Measurements from ENCODE around the gene CAMSAP1.

Gene CAMSAP1

DNA sequence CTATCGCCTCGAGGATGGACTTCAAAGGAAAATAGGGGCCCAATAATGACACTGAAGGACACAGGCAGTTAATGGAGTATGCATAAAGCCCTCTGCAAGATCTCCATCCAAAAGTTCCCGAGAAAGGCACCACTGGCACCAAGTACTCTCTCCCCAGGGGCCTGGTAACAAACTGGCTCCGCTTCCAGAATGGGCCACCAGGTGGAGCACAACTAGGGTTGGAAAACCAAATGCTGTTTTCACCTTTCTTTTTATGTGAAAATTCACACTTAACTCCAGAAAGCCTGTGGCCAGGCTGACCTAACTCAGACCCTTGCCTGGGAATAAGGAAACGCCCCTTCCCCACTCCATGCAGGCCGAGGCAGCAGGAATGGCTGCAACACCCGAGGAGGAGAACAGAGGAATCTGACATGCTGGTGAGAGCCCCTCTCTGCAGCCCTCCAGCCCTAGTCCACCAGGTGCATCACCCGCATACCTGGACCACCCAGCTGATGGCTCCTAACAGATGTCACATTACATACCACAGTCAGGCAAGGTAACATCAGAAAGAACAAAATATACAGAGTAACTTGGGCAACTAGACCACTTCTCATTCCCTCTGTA, 42.8 kb downstream of the CAMSAP1 start:
- ATAC-seq (ENCODE audit: low read depth) (0 out of 3 replicates have a peak, but pooled peaks have one; percentile 33), DNase-seq (ENCODE audit: low spot score) (no peak)
- H3K4me1 ChIP-seq (ENCODE audit: insufficient read depth, poor library complexity, severe bottlenecking): no peaks in the 10 kb centered on the region
- no peaks in the 10 kb centered on the region for H3K9me3 ChIP-seq (ENCODE audit: severe bottlenecking)
- TF ChIP-seq, protein P1, sequence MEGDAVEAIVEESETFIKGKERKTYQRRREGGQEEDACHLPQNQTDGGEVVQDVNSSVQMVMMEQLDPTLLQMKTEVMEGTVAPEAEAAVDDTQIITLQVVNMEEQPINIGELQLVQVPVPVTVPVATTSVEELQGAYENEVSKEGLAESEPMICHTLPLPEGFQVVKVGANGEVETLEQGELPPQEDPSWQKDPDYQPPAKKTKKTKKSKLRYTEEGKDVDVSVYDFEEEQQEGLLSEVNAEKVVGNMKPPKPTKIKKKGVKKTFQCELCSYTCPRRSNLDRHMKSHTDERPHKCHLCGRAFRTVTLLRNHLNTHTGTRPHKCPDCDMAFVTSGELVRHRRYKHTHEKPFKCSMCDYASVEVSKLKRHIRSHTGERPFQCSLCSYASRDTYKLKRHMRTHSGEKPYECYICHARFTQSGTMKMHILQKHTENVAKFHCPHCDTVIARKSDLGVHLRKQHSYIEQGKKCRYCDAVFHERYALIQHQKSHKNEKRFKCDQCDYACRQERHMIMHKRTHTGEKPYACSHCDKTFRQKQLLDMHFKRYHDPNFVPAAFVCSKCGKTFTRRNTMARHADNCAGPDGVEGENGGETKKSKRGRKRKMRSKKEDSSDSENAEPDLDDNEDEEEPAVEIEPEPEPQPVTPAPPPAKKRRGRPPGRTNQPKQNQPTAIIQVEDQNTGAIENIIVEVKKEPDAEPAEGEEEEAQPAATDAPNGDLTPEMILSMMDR (IDR thresholded peaks at IDR 0.05; ENCODE audit: poor library complexity, severe bottlenecking): peak; percentile 88
- H3K36me3 ChIP-seq (ENCODE audit: low read depth): 0 out of 2 replicates have a peak, but pooled peaks cover 6% of the 10 kb centered on the region
- H3K27me3 ChIP-seq (ENCODE audit: insufficient read depth, poor library complexity, severe bottlenecking): no peaks in the 10 kb centered on the region
- no peak overlapping the region for H3K27ac ChIP-seq (ENCODE audit: poor library complexity, severe bottlenecking)
- H3K4me3 ChIP-seq (ENCODE audit: severe bottlenecking): no peak overlapping the region

DNA sequence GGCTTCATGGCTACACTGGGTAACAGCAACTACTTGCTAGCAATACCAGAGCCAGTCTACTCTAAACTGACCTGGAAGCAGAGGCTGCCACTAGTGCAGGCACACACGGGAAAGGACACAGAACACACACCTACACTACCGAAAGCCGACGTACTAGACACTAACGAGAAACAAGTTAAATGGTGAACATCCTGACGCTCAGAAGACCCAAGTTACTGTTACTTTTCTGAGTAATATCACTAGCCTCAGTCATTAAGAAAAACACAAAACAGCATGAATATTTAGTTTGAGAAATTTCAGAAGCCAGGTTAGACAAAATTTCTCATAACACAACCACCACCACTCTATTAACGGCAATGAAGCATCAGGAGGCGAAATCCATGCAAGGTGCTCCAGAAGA, 44.5 kb downstream of the CAMSAP1 start:
- Histone ChIP-seq H3K36me3 (ENCODE audit: low read depth) (0 out of 2 replicates have a peak, but pooled peaks cover 6% of the 10 kb centered on the region), H3K9me3 (ENCODE audit: severe bottlenecking) (no peaks in the 10 kb centered on the region), H3K4me1 (ENCODE audit: insufficient read depth, poor library complexity, severe bottlenecking) (peaks cover 4% of the 10 kb centered on the region), H3K27me3 (ENCODE audit: insufficient read depth, poor library complexity, severe bottlenecking) (no peaks in the 10 kb centered on the region), H3K4me3 (ENCODE audit: severe bottlenecking) (no peak overlapping the region), H3K27ac (ENCODE audit: poor library complexity, severe bottlenecking) (no peak overlapping the region)
- TF ChIP-seq, protein P1 (IDR thresholded peaks at IDR 0.05; ENCODE audit: poor library complexity, severe bottlenecking): no peak
- no peak for DNase-seq (ENCODE audit: low spot score)
- no peak for ATAC-seq (ENCODE audit: low read depth)

DNA sequence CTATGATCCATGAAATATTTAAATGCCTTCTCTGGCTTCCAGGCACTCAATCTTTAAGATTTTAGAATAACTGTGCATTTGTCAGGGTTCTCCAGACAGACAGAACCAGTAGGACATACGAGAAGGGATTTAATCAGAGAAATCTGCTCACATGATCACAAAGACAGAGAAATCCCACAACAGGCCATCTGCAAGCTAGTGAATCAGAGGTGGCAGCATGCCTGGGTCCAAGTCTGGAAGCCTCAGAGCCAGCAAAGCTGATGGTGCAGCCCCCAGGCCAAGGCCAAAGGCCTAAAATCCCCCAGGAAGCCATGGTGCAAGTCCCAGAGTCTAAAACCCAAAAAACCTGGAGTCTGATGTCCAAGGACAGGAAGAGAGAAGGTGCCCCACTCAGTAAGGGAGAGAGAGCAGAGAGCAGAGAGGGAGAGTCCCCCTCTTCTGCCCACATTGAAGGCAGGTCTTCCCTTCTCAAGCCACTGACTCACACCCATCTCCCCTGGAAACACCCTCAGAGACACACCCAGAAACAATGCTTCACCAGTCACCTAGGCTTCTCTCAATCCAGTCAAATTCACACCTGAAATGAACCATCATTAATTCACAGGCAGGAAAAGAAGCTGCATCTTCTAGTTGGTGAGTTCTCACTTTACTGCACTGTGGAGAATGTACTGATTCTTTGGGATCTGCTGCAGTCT, 48.7 kb downstream of the CAMSAP1 start:
- H3K9me3 ChIP-seq (ENCODE audit: severe bottlenecking): no peaks in the 10 kb centered on the region
- H3K27ac ChIP-seq (ENCODE audit: poor library complexity, severe bottlenecking): no peak overlapping the region
- peaks cover 7% of the 10 kb centered on the region for H3K4me1 ChIP-seq (ENCODE audit: insufficient read depth, poor library complexity, severe bottlenecking)
- no peak overlapping the region for H3K4me3 ChIP-seq (ENCODE audit: severe bottlenecking)
- peak; percentile 53 for ATAC-seq (ENCODE audit: low read depth)
- H3K36me3 ChIP-seq (ENCODE audit: low read depth): peaks cover 9% of the 10 kb centered on the region; the same call in 1 of the 2 replicates
- DNase-seq (ENCODE audit: low spot score): no peak
- H3K27me3 ChIP-seq (ENCODE audit: insufficient read depth, poor library complexity, severe bottlenecking): no peaks in the 10 kb centered on the region
- TF ChIP-seq, protein P1 (IDR thresholded peaks at IDR 0.05; ENCODE audit: poor library complexity, severe bottlenecking): no peak

DNA sequence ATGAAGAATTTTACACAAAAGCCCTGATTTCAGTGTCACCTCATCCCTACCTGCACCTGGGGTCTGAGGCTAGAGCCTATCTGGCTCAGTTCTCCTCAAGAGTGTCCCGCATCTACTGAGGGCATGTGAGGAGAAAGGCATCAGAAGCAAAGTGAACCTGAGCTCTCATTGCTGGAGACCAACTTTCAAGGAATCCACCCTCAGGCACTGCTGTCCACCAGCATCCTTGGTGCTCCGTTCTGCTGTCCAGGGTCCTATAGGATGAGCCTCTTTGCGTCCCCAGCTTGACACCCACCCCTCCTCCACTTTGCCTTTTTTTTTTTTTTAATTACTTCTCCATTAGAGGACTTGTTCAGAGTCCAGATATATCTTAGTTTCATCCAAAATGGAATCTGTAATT, 49.5 kb downstream of the CAMSAP1 start:
- peaks cover 7% of the 10 kb centered on the region for H3K4me1 ChIP-seq (ENCODE audit: insufficient read depth, poor library complexity, severe bottlenecking)
- no peak overlapping the region for H3K27ac ChIP-seq (ENCODE audit: poor library complexity, severe bottlenecking)
- H3K4me3 ChIP-seq (ENCODE audit: severe bottlenecking): no peak overlapping the region
- H3K27me3 ChIP-seq (ENCODE audit: insufficient read depth, poor library complexity, severe bottlenecking): no peaks in the 10 kb centered on the region
- no peaks in the 10 kb centered on the region for H3K9me3 ChIP-seq (ENCODE audit: severe bottlenecking)
- ATAC-seq (ENCODE audit: low read depth) (no peak; the same call in 2 of the 3 replicates), DNase-seq (ENCODE audit: low spot score) (no peak)
- TF ChIP-seq, protein P1 (IDR thresholded peaks at IDR 0.05; ENCODE audit: poor library complexity, severe bottlenecking): no peak
- peaks cover 9% of the 10 kb centered on the region; the same call in 1 of the 2 replicates for H3K36me3 ChIP-seq (ENCODE audit: low read depth)

DNA sequence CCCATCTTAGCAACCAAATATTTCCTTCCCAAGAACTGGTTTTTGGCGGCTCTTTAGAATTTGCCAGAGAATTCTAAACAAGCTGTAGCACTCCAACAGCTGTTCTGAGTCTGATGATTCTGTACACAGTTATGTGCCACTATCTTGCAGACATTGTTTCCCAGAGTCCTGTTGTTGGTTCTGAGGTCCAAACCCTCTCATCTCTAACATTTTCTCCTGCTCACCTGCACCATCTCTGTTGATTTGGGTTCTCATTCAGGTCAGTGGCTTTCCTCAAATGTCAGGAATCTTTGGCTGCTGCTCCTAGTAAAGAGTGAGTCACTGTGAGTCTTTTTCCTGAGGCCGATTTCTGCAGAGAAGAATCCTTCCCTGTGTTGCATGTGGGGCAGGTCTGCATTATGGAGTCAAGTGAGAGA, 50.0 kb downstream of the CAMSAP1 start:
- ATAC-seq (ENCODE audit: low read depth): peak; percentile 83
- peaks cover 7% of the 10 kb centered on the region for H3K4me1 ChIP-seq (ENCODE audit: insufficient read depth, poor library complexity, severe bottlenecking)
- H3K9me3 ChIP-seq (ENCODE audit: severe bottlenecking): no peaks in the 10 kb centered on the region
- no peak overlapping the region for H3K27ac ChIP-seq (ENCODE audit: poor library complexity, severe bottlenecking)
- H3K27me3 ChIP-seq (ENCODE audit: insufficient read depth, poor library complexity, severe bottlenecking): no peaks in the 10 kb centered on the region
- peaks cover 10% of the 10 kb centered on the region for H3K36me3 ChIP-seq (ENCODE audit: low read depth)
- no peak for DNase-seq (ENCODE audit: low spot score)
- no peak overlapping the region for H3K4me3 ChIP-seq (ENCODE audit: severe bottlenecking)
- TF ChIP-seq, protein P1 (IDR thresholded peaks at IDR 0.05; ENCODE audit: poor library complexity, severe bottlenecking): no peak

All from RWPE2 (cell line).